ENCODE results near the gene JAM3.

DNA sequence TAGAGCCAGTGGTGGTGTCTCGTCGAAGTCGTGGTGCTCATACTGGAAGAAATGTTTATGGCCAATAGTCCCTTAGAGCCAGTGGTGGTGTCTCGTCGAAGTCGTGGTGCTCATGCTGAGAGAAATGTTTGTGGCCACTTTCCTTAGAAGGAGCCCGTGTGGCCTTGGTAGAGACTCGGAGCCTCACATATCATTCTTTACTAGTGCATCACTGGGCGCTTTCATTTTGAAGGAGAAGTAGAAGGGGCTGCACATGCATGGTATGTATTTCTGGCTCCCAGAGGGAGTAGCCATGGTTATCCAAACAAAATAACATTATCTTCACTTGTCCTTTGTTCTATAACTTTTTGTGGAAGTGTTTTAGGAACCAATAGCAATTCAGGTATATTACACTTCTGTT is 69.5 kb downstream of the JAM3 start:
- TF ChIP-seq, protein P1, sequence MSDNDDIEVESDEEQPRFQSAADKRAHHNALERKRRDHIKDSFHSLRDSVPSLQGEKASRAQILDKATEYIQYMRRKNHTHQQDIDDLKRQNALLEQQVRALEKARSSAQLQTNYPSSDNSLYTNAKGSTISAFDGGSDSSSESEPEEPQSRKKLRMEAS (IDR thresholded peaks at IDR 0.05), result no peak
- TF ChIP-seq RAD21 (IDR thresholded peaks at IDR 0.05; ENCODE audit: low read depth), result no peak
- TF ChIP-seq EGR1 (IDR thresholded peaks at IDR 0.05), result no peak
- no peak for TF ChIP-seq TAF1 (IDR thresholded peaks at IDR 0.05; ENCODE audit: low read depth)
- TF ChIP-seq NFIC (IDR thresholded peaks at IDR 0.05), result no peak
- TF ChIP-seq TCF12 (IDR thresholded peaks at IDR 0.05; ENCODE audit: low read depth), result no peak
- TF ChIP-seq CREB1 (IDR thresholded peaks at IDR 0.05; ENCODE audit: low read depth), result no peak
- no peak for TF ChIP-seq EP300 (IDR thresholded peaks at IDR 0.05; ENCODE audit: borderline replicate concordance)
- no peak for TF ChIP-seq FOXM1 (IDR thresholded peaks at IDR 0.05; ENCODE audit: borderline replicate concordance, low read depth)
- no peak for TF ChIP-seq CEBPB (IDR thresholded peaks at IDR 0.05)
- TF ChIP-seq YY1 (IDR thresholded peaks at IDR 0.05; ENCODE audit: low read depth), result no peak
- no peak for TF ChIP-seq ZBTB7A (IDR thresholded peaks at IDR 0.05; ENCODE audit: low read depth)
- TF ChIP-seq, protein P2, sequence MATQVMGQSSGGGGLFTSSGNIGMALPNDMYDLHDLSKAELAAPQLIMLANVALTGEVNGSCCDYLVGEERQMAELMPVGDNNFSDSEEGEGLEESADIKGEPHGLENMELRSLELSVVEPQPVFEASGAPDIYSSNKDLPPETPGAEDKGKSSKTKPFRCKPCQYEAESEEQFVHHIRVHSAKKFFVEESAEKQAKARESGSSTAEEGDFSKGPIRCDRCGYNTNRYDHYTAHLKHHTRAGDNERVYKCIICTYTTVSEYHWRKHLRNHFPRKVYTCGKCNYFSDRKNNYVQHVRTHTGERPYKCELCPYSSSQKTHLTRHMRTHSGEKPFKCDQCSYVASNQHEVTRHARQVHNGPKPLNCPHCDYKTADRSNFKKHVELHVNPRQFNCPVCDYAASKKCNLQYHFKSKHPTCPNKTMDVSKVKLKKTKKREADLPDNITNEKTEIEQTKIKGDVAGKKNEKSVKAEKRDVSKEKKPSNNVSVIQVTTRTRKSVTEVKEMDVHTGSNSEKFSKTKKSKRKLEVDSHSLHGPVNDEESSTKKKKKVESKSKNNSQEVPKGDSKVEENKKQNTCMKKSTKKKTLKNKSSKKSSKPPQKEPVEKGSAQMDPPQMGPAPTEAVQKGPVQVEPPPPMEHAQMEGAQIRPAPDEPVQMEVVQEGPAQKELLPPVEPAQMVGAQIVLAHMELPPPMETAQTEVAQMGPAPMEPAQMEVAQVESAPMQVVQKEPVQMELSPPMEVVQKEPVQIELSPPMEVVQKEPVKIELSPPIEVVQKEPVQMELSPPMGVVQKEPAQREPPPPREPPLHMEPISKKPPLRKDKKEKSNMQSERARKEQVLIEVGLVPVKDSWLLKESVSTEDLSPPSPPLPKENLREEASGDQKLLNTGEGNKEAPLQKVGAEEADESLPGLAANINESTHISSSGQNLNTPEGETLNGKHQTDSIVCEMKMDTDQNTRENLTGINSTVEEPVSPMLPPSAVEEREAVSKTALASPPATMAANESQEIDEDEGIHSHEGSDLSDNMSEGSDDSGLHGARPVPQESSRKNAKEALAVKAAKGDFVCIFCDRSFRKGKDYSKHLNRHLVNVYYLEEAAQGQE (IDR thresholded peaks at IDR 0.05; ENCODE audit: low read depth), result no peak
- TF ChIP-seq, protein P3, sequence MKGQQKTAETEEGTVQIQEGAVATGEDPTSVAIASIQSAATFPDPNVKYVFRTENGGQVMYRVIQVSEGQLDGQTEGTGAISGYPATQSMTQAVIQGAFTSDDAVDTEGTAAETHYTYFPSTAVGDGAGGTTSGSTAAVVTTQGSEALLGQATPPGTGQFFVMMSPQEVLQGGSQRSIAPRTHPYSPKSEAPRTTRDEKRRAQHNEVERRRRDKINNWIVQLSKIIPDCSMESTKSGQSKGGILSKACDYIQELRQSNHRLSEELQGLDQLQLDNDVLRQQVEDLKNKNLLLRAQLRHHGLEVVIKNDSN (IDR thresholded peaks at IDR 0.05), result no peak
